Activated naive CD8-positive, alpha-beta T cell treated with anti-CD3 and anti-CD28 coated beads, Interleukin-2, amount 10 ng/mL, durations not matched to agents 7 days and 5 days (primary cell): ENCODE measurements around the gene COQ4. TPM values are rescaled to one million over a fixed set of nuclear protein-coding genes. Genes with fewer than 3 reads are reported as not detected.

Source experiments
- ATAC-seq: fragments of 150-1000 bp; cut with Tn5 transposase; one replicate; pipeline ENCODE4 v1.10.0; 2021; ENCODE audit warnings: low read depth, moderate library complexity
- POLR2A ChIA-PET: fragments of 350-600 bp; sonication (Branson Sonifier 250); formaldehyde crosslinking; loops from one replicate; lab custom pipeline; 2021; ENCODE audit warnings: antibody characterized with exemption; lab: Charles Lee
- DNase-seq: peaks from one replicate; pipeline ENCODE4 v3.0.0; 2021
- H3K27ac Mint-ChIP-seq: one replicate; pipeline ENCODE4 v1.8.0; 2022; ENCODE audit warnings: mild to moderate bottlenecking, mixed read lengths
- H3K27me3 Mint-ChIP-seq: one replicate; pipeline ENCODE4 v1.8.0; 2022; ENCODE audit warnings: mild to moderate bottlenecking, moderate library complexity, mixed read lengths
- H3K36me3 Mint-ChIP-seq: one replicate; pipeline ENCODE4 v1.8.0; 2021; ENCODE audit warnings: mild to moderate bottlenecking, mixed read lengths
- H3K4me1 Mint-ChIP-seq: one replicate; pipeline ENCODE4 v1.8.0; 2021; ENCODE audit warnings: mixed read lengths
- H3K4me3 Mint-ChIP-seq: one replicate; pipeline ENCODE4 v1.8.0; 2022; ENCODE audit warnings: mild to moderate bottlenecking, moderate library complexity, mixed read lengths
- H3K9me3 Mint-ChIP-seq: one replicate; pipeline ENCODE4 v1.8.0; 2021; ENCODE audit warnings: mixed read lengths
- total RNA-seq, 2 experiments: library from RNA; stranded (reverse); gene quantifications; one replicate each; pipeline ENCODE4 v1.2.3, GENCODE V29; 2021

Gene COQ4
- total RNA-seq, 2 experiments from 2014 or later, result 34.9 to 35.1 TPM

DNA sequence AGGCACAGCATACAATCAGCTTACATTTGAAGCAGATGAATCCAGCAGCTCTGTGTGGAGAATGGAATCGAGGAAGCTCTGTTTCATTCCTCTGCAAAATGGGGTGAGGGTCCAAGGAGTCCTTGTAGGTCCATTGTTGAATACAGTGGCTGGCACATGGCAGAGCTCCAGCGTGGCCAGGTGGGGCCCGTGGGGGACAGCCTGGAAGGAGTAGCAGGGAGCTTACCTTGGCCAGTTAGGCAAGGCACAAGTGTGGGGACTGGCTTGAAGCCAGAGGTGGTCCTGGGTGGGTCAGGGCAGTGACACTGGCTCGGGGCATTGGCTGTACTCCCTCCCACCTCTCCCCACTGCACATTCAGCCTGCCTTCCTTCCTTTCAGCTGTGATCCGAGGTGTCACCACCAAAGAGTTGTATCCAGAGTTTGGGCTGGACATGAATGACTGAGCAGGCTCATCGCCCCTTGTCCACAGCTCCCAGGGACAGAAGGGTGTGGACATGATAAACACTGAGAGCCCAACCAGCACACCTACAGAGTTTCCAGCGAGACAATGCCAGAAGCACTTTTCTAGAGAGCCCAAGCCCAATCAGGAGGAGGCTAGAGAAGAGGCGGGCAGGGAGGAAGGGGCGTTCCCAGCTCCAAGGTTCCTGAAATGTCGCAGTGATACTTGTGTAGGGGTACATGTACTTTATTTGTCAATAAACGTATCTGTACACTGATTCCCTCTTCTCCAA, 34.2 kb upstream of the COQ4 start:
- DNase-seq, result no peak
- peaks cover 2% of the 10 kb centered on the region for H3K4me1 Mint-ChIP-seq
- H3K4me3 Mint-ChIP-seq, result no peak overlapping the region
- POLR2A ChIA-PET, result interaction anchor here (0.5 to 1.2 kb wide), 3 partner anchors 13 to 646 kb away, joined by 3 read pairs; partner anchors contain the start of genes GOLGA2, SWI5 and URM1
- peaks cover 4% of the 10 kb centered on the region for H3K36me3 Mint-ChIP-seq
- H3K27ac Mint-ChIP-seq, result no peak overlapping the region
- no peaks in the 10 kb centered on the region for H3K27me3 Mint-ChIP-seq
- ATAC-seq, result no peak
- no peaks in the 10 kb centered on the region for H3K9me3 Mint-ChIP-seq

DNA sequence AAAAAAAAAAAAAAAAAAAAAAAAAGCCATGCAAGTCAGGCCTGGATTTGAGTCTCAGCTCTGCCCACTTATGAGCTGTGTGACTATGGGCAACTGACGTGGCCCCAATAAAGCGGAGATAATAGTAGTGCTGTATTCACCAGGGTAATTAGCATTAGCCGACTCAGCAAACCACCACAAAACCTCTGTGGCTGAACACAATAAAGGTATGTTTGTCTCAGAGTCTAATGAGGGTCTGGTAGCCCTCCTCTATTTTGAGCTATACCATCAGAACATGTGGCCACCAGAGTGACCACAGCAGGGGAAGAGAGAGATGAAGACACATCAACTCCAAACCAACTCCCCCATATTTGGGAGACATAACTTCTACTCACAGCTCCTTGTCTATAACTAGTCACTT, 30.6 kb upstream of the COQ4 start:
- peaks cover 4% of the 10 kb centered on the region for H3K36me3 Mint-ChIP-seq
- DNase-seq, result no peak
- no peak overlapping the region for H3K27ac Mint-ChIP-seq
- no peaks in the 10 kb centered on the region for H3K27me3 Mint-ChIP-seq
- no peak overlapping the region for H3K4me3 Mint-ChIP-seq
- POLR2A ChIA-PET, result no interaction called here
- H3K9me3 Mint-ChIP-seq, result no peaks in the 10 kb centered on the region
- ATAC-seq, result no peak
- peaks cover 6% of the 10 kb centered on the region for H3K4me1 Mint-ChIP-seq

DNA sequence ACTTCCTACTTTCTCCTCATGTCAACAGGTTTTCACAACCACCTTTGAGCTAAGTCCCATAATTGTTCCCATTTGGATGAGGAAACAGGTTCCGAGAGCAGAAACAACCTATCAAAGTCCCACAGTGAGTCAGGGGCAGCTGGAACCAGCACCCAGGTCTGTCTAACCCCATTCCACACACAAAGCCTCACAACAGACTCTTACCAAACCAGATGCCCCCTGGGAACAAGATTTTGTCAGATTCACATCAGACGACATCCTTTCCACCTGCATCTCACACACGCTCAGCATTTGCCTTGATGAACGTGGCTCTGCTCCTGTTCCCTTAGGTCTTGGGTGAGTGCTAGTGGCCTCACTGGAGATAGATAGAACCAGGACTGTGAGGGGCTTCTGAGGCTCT, 29.5 kb upstream of the COQ4 start:
- peaks cover 4% of the 10 kb centered on the region for H3K36me3 Mint-ChIP-seq
- DNase-seq, result no peak
- peaks cover 4% of the 10 kb centered on the region for H3K4me1 Mint-ChIP-seq
- no peaks in the 10 kb centered on the region for H3K27me3 Mint-ChIP-seq
- H3K4me3 Mint-ChIP-seq, result no peak overlapping the region
- no peak for ATAC-seq
- H3K27ac Mint-ChIP-seq, result no peak overlapping the region
- no peaks in the 10 kb centered on the region for H3K9me3 Mint-ChIP-seq
- POLR2A ChIA-PET, result no interaction called here

DNA sequence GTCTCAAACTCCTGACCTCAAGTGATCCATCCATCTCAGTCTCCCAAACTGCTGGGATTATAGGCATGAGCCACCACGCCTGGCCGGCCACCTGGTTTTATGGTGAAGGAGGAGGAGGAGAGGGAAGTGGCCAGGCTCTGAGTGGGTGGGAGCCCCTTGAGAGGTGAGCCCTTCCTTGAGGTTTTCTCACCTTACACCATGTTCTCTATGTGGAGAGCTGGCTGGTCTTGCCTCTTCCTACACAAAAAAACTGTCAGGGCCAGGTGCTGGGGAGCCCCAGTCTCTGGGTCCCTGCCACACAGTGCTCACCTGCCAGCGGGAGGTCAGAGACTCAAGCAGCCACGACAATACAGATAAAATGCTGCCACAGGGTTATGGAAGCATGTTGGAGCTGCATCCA, 28.5 kb upstream of the COQ4 start:
- H3K4me1 Mint-ChIP-seq, result peaks cover 4% of the 10 kb centered on the region
- H3K27me3 Mint-ChIP-seq, result no peaks in the 10 kb centered on the region
- H3K36me3 Mint-ChIP-seq, result peaks cover under 1% of the 10 kb centered on the region
- no peaks in the 10 kb centered on the region for H3K9me3 Mint-ChIP-seq
- DNase-seq (no peak), ATAC-seq (no peak)
- H3K4me3 Mint-ChIP-seq, result no peak overlapping the region
- POLR2A ChIA-PET, result no interaction called here
- no peak overlapping the region for H3K27ac Mint-ChIP-seq

DNA sequence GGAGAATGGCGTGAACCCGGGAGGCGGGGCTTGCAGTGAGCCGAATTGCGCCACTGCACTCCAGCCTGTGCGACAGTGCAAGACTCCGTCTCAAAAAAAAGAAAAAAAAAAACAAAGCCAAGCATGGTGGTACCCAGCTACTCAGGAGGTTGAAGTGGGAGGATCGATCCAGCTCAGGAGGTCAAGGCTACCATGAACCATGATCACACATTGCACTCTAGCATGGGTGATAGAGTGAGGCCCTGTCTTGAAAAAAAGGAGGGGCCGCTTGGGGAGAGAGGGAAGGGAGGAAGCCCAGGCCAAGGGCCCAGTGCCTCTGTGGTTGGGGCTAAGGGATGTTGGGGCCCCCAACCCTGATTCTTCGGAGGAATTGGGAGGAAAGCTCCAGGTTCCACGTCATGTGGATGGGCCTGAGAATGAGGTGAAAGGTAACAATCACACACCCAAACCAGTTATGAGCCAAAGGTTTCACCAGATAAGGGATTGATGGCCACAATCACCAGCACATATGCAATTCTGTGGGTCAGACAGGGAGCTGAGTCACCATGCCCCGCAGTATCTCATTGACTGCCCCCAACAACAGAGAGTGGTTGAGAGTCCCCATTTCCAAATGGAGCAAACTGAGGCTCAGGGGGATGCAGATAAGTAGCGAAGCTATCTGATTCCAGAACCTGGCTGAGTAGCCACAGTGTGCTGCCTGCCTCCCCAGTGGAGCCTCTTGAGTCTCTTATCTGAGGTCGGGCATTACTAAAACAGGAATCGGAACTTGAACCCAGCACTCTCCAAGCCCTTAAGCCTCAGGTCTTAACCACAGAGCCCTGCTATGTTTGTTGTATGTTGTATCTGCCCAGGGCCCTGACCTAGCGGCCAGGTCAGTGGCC, 26.1 kb upstream of the COQ4 start:
- POLR2A ChIA-PET, result interaction anchor here (0.6 kb wide), 1 partner anchor 82 kb away, joined by 4 read pairs; no protein-coding TSS in a partner anchor
- H3K4me1 Mint-ChIP-seq, result peaks cover 4% of the 10 kb centered on the region
- no peaks in the 10 kb centered on the region for H3K9me3 Mint-ChIP-seq
- H3K4me3 Mint-ChIP-seq, result no peak overlapping the region
- H3K27me3 Mint-ChIP-seq, result no peaks in the 10 kb centered on the region
- ATAC-seq, result no peak
- H3K27ac Mint-ChIP-seq, result no peak overlapping the region
- H3K36me3 Mint-ChIP-seq, result no peaks in the 10 kb centered on the region
- DNase-seq, result no peak

DNA sequence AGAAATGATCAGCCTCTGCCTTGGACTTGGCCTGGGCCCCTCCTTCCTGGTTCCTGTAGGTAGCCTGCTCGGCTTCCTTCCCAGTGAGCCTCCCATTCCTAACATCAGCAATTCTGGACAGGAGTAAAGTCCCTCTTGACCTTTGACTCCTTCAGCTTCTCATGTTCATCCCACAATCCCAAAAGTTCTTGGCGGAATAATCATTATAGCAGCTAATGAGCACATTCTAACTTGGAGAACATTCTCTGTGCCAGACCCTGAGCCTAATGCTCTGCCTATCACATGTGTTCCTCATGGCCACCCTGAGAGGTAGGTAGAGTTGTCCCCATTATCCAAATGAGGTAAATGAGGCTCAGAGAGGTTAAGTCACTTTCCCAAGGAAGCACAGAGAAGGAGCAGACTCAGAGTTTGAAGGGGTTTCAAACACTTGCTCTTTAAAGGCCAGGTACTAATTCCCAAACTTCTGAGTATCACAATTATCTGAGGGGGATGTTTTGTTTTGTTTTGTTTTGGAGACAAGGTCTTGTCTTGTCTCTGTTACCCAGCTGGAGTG, 25.3 kb upstream of the COQ4 start:
- POLR2A ChIA-PET, result no interaction called here
- H3K27ac Mint-ChIP-seq, result no peak overlapping the region
- DNase-seq, result no peak
- no peak for ATAC-seq
- no peaks in the 10 kb centered on the region for H3K27me3 Mint-ChIP-seq
- H3K36me3 Mint-ChIP-seq, result no peaks in the 10 kb centered on the region
- H3K9me3 Mint-ChIP-seq, result no peaks in the 10 kb centered on the region
- H3K4me3 Mint-ChIP-seq, result no peak overlapping the region
- peaks cover 4% of the 10 kb centered on the region for H3K4me1 Mint-ChIP-seq

DNA sequence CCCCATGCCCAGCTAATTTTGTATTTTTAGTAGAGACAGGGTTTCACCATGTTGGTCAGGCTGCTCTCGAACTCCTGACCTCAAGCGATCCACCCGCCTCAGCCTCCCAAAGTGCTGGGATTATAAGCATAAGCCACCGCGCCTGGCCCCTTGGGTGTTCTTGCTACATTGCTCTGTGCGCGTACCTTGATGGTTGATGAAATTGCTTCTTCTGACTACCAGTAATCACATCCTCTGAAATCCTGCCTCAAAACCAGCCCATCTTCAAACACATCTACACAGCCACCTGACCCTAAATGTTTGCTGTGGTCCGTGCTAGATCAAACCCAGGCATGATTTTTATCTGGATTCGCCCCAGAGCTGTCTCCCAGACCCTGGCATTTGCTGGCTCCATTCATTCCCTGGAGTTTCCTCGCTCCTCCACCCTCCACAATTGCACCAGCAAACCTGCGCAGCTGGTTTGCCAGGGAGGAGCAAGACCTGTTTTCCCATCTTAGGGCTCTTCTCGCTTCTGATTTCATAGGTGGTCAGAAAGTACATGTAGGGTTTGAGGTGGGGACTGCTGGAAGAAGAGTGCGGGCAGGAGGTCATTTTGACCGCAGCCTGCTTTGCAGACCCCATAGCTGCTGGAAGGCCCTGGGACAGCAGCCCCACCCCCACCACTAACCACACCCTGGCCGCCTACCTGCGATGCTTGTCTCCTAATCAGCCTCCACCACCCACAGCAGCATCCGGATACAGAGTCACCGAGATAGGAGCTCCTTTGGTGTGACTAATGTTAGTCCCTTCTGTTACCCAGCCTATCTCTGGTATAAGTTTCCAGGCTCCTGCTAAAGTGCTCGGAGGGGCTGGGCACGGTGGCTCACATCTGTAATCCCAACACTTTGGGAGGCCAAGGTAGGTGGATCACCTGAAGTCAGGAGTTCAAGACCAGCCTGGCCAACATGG, 23.8 kb upstream of the COQ4 start:
- Mint-ChIP-seq H3K9me3 (no peaks in the 10 kb centered on the region), H3K27ac (no peak overlapping the region)
- ATAC-seq, result no peak

DNA sequence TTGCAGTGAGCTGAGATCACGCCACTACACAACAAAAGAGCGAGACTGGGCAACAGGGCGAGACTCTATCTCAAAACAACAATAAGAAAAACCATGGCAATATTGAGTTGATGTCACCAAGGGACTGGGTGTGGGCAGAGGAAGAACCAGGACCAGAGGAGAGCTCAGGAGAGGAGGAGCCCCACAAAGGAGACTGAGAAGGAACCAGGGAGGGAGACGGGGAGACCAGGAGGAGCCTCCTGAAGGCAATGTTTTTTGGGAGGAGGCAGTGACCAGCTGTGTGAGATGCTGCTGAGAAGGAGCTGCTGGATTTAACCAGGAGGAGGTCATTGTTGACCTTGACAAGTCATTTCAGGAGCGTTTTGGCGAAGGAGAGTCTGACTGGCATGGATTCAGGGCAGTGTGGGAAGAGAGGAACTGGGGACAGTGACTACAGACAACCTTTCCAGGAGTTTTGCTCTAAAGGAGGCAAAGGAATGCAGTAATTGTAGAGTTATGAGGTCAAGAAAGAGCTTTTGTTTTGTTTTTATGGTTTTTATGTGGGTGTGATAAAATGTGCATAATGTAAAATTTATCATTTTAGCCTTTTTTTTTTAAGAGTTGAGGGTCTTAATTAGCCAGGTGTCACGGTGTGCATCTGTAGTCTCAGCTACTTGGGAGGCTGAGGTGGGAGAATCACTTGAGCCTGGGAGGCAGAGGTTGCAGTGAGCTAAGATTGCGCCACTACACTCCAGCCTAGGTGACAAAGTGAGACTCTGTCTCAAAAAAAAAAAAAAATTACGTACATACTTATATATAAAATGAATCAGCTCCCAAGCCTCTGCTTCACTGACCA, 18.3 kb upstream of the COQ4 start:
- no peaks in the 10 kb centered on the region for H3K27me3 Mint-ChIP-seq
- H3K4me3 Mint-ChIP-seq, result no peak overlapping the region
- H3K27ac Mint-ChIP-seq, result no peak overlapping the region
- H3K36me3 Mint-ChIP-seq, result peaks cover 2% of the 10 kb centered on the region
- POLR2A ChIA-PET, result interaction anchor here (0.5 kb wide), 1 partner anchor 67 kb away, joined by 3 read pairs; the partner anchor contains the start of gene URM1
- no peaks in the 10 kb centered on the region for H3K9me3 Mint-ChIP-seq
- no peaks in the 10 kb centered on the region for H3K4me1 Mint-ChIP-seq
- ATAC-seq (no peak), DNase-seq (no peak)

More for the DNA sequence above, 23.8 kb upstream of the COQ4 start:
- DNase-seq, result no peak
- Mint-ChIP-seq H3K4me3 (no peak overlapping the region), H3K36me3 (no peaks in the 10 kb centered on the region), H3K4me1 (peaks cover 4% of the 10 kb centered on the region), H3K27me3 (no peaks in the 10 kb centered on the region)
- POLR2A ChIA-PET, result no interaction called here

DNA sequence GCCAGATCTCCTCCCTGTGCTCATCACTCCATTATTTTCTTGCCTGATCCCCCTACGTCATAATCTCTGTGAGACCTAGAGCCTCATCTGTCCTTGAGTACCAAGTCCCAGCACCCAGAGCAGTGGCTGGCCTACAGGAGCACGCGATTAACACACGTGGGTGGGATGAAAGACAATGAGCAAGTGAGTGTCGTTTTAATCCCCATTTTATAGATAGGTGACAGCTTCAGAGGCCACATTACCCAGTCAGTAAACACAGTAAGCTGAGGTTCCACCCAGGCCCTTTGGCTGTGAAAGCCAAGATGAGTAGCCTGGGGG, 17.7 kb upstream of the COQ4 start:
- Mint-ChIP-seq H3K4me3 (no peak overlapping the region), H3K9me3 (no peaks in the 10 kb centered on the region), H3K36me3 (peaks cover 3% of the 10 kb centered on the region), H3K27ac (no peak overlapping the region), H3K27me3 (no peaks in the 10 kb centered on the region), H3K4me1 (no peaks in the 10 kb centered on the region)
- DNase-seq (no peak), ATAC-seq (no peak)
- POLR2A ChIA-PET, result interaction anchor here (0.5 kb wide), 1 partner anchor 66 kb away, joined by 3 read pairs; the partner anchor contains the start of gene URM1

DNA sequence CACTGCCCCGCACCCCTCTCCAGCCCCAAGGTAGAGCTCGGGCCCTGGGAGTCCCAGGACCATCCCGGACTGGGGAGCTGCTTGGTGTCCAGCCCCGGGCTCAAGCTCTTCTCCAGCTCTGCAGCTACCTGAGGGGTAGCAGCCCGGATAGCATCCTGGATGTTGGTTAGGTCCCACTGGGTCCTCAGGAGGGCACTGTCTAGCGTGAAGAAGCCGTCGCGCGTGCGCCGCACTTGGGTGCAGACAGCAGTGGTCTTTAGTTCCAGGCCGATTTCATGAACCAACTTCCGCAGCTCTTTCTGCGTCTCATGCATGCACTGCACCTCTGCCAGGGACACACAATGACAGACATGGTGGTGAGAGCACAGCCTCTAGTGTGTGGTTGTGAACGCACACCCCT, 13.1 kb upstream of the COQ4 start:
- Mint-ChIP-seq H3K4me3 (no peak overlapping the region), H3K9me3 (no peaks in the 10 kb centered on the region), H3K27me3 (no peaks in the 10 kb centered on the region), H3K27ac (no peak overlapping the region), H3K4me1 (no peaks in the 10 kb centered on the region), H3K36me3 (peaks cover 3% of the 10 kb centered on the region)
- ATAC-seq (no peak), DNase-seq (no peak)
- POLR2A ChIA-PET, result no interaction called here

DNA sequence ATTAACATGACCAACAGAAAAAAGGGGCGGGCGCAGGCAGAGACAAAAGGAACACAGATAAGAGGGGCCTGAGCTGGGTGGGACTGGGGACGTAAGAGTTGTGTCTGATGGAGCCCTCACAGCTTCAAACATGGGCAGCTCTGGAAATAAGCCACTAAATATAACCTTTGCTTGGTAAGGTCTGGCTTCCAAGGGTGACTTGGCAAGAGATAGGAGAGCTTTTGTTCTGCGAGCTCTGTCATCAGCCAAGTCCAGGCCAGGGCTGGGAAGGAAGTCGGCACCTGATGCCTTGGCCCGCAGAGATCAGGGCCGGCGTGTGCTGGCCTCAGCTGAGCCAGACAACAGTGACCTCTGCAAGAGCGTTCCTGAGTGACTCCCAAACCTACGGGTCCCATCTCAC, 12.2 kb upstream of the COQ4 start:
- Mint-ChIP-seq H3K27ac (no peak overlapping the region), H3K9me3 (no peaks in the 10 kb centered on the region), H3K4me1 (no peaks in the 10 kb centered on the region), H3K4me3 (no peak overlapping the region), H3K27me3 (no peaks in the 10 kb centered on the region), H3K36me3 (peaks cover 3% of the 10 kb centered on the region)
- ATAC-seq (no peak), DNase-seq (no peak)
- POLR2A ChIA-PET, result no interaction called here

DNA sequence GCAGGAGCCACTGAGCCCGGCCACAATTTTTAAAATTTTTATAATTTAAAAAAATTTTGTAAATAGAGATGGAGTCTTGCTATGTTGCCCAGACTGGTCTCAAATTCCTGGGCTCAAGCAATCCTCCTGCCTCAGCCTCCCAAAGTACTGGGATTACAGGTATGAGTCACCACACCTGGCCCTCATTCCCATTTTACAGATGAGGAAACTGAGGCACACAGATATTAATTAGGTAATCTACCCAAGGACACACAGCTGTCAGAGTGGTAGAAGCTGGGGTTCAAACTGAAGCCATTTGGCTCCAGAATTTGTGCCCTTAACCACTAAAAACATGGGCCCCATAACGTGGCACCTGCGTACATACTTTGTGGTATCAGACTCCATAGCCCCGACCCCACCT, 7.9 kb upstream of the COQ4 start:
- H3K27ac Mint-ChIP-seq, result no peak overlapping the region
- H3K4me3 Mint-ChIP-seq, result no peak overlapping the region
- no peaks in the 10 kb centered on the region for H3K27me3 Mint-ChIP-seq
- POLR2A ChIA-PET, result no interaction called here
- no peak for DNase-seq
- no peaks in the 10 kb centered on the region for H3K4me1 Mint-ChIP-seq
- no peak for ATAC-seq
- H3K36me3 Mint-ChIP-seq, result no peaks in the 10 kb centered on the region
- no peaks in the 10 kb centered on the region for H3K9me3 Mint-ChIP-seq
